ENCODE measurements around the gene OR10T2.
"Not testable (repeated sequence)": the region's sequence is repeated elsewhere in the genome, so short reads cannot be mapped to it uniquely, and the experiment has no call there.

Gene OR10T2

GRCh38 chr1:158398818-158399514 is at the start of gene OR10T2:
Gene OR10T2, minus strand, starts transcription at chr1:158399466. Its CDS starts 0 bp downstream, at chr1:158399466.
- no peak for DNase-seq (ENCODE audit: low read depth)

- DNase-seq (ENCODE audit: low read depth), result no peak
Measured at GRCh38 chr1:158445376-158445775, 46.1 kb upstream of the OR10T2 start.

GRCh38 chr1:158434741-158435140 is 35.5 kb upstream of the OR10T2 start:
- no peak for DNase-seq (ENCODE audit: low read depth)

- DNase-seq (ENCODE audit: low read depth), result not testable (repeated sequence)
Measured at GRCh38 chr1:158430163-158430562, 30.9 kb upstream of the OR10T2 start.

- no peak for DNase-seq (ENCODE audit: low read depth)
Measured at GRCh38 chr1:158426137-158426536, 26.9 kb upstream of the OR10T2 start, which contains the start of gene OR10K2. Gene OR10K2, minus strand, starts transcription at chr1:158426237. Its CDS starts 5,371 bp downstream, at chr1:158420866.

- DNase-seq (ENCODE audit: low read depth), result no peak
Measured at GRCh38 chr1:158425027-158425426, 25.8 kb upstream of the OR10T2 start.

GRCh38 chr1:158422212-158422611 is 22.9 kb upstream of the OR10T2 start:
- no peak for DNase-seq (ENCODE audit: low read depth)

- DNase-seq (ENCODE audit: low read depth), result no peak
Measured at GRCh38 chr1:158417586-158417985, 18.3 kb upstream of the OR10T2 start.

GRCh38 chr1:158414651-158415345 is 15.5 kb upstream of the OR10T2 start:
- no peak for DNase-seq (ENCODE audit: low read depth)

GRCh38 chr1:158407092-158407491 is 7.8 kb upstream of the OR10T2 start:
- DNase-seq (ENCODE audit: low read depth), result no peak

- DNase-seq (ENCODE audit: low read depth), result no peak
Measured at GRCh38 chr1:158400871-158401270, 1.6 kb upstream of the OR10T2 start.

GRCh38 chr1:158396646-158397045 is 2.6 kb downstream of the OR10T2 start:
- no peak for DNase-seq (ENCODE audit: low read depth)

GRCh38 chr1:158393476-158393875 is 5.8 kb downstream of the OR10T2 start:
- no peak for DNase-seq (ENCODE audit: low read depth)

- DNase-seq (ENCODE audit: low read depth), result no peak
Measured at GRCh38 chr1:158391099-158391498, 8.2 kb downstream of the OR10T2 start.

GRCh38 chr1:158390331-158390730 is 8.9 kb downstream of the OR10T2 start:
- DNase-seq (ENCODE audit: low read depth), result no peak

GRCh38 chr1:158374860-158375259 is 24.4 kb downstream of the OR10T2 start:
- DNase-seq (ENCODE audit: low read depth), result no peak

GRCh38 chr1:158374101-158374500 is 25.2 kb downstream of the OR10T2 start:
- not testable (repeated sequence) for DNase-seq (ENCODE audit: low read depth)

- no peak for DNase-seq (ENCODE audit: low read depth)
Measured at GRCh38 chr1:158371188-158371953, 27.9 kb downstream of the OR10T2 start.

GRCh38 chr1:158366783-158367182 is 32.5 kb downstream of the OR10T2 start:
- no peak for DNase-seq (ENCODE audit: low read depth)

GRCh38 chr1:158362941-158363340 is 36.3 kb downstream of the OR10T2 start:
- DNase-seq (ENCODE audit: low read depth), result no peak

GRCh38 chr1:158362482-158362881 is 36.8 kb downstream of the OR10T2 start:
- DNase-seq (ENCODE audit: low read depth), result no peak

- DNase-seq (ENCODE audit: low read depth), result no peak
Measured at GRCh38 chr1:158357441-158357840, 41.8 kb downstream of the OR10T2 start.

- DNase-seq (ENCODE audit: low read depth), result no peak
Measured at GRCh38 chr1:158356616-158357015, 42.6 kb downstream of the OR10T2 start.
